ENCODE results near the gene PIP5K1A. TPM values are rescaled to one million over a fixed set of nuclear protein-coding genes. Genes with fewer than 3 reads are reported as not detected.
"Not testable (repeated sequence)": the region's sequence is repeated elsewhere in the genome, so short reads cannot be mapped to it uniquely, and the experiment has no call there.

PIP5K1A gene
- total RNA-seq, 1 donor from 2014 or later, result 77.7 TPM

DNA sequence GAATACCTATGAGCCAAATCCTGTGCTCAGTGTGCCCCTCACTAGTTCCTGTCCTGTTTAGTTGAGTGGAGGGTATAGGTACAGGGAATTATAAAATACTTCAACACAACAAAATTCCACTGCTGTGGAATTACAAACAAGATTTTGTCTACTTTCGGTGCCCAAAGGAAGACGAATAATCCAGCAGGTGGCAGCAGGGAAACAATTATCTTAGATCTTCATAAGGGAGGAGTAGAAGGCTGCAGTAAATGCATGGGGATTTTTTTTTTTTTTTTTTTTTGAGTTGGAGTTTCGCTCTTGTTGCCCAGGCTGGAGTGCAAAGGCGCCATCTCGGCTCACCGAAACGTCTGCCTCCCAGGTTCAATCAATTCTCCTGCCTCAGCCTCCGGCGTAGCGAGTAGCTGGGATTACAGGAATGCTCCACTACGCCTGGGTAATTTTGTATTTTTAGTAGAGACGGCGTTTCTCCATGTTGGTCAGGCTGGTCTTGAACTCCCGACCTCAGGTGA is 2.0 kb upstream of the PIP5K1A start:
- no peaks in the 10 kb centered on the region for H3K9me3 Mint-ChIP-seq

DNA sequence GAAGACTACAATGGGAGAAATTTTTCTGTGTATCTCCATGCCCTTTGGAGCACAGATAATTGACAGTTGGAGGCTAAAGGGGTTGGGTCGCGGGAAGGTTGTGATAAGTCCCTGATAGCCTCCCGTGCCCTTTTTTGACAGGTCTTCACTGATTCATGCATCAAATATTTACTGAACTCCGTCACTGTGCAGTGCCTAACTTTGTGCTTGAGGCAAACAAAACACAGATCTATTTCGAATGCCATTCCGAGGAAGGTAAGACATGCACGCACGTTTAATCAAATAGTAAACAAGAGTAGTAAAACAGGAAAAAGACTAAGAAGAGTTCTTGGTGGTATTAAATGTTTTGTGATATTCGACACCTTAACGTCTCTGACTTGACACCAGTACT is 494 bp upstream of the PIP5K1A start:
- H3K27me3 Mint-ChIP-seq, result no peaks in the 10 kb centered on the region
- peak overlapping the region; percentile 98 for H3K27ac Mint-ChIP-seq
- ChIA-PET CTCF (no interaction called here), POLR2A (interaction anchor here (0.6 to 1.5 kb wide), 3 partner anchors 26 to 130 kb away, joined by 4 to 6 read pairs (median 4); no protein-coding TSS in a partner anchor)
- ATAC-seq (ENCODE audit: low read depth) (no peak), DNase-seq (no peak)
- H3K4me3 Mint-ChIP-seq, result peak overlapping the region; percentile 99
- TF ChIP-seq, protein P1, sequence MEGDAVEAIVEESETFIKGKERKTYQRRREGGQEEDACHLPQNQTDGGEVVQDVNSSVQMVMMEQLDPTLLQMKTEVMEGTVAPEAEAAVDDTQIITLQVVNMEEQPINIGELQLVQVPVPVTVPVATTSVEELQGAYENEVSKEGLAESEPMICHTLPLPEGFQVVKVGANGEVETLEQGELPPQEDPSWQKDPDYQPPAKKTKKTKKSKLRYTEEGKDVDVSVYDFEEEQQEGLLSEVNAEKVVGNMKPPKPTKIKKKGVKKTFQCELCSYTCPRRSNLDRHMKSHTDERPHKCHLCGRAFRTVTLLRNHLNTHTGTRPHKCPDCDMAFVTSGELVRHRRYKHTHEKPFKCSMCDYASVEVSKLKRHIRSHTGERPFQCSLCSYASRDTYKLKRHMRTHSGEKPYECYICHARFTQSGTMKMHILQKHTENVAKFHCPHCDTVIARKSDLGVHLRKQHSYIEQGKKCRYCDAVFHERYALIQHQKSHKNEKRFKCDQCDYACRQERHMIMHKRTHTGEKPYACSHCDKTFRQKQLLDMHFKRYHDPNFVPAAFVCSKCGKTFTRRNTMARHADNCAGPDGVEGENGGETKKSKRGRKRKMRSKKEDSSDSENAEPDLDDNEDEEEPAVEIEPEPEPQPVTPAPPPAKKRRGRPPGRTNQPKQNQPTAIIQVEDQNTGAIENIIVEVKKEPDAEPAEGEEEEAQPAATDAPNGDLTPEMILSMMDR (IDR thresholded peaks at IDR 0.05), result no peak
- H3K9me3 Mint-ChIP-seq, result no peaks in the 10 kb centered on the region
- H3K36me3 Mint-ChIP-seq (ENCODE audit: low read depth), result peaks cover 23% of the 10 kb centered on the region
- peaks cover 46% of the 10 kb centered on the region for H3K4me1 Mint-ChIP-seq
- intact Hi-C loops (cut with micrococcal nuclease), result loop anchor here (1.0 to 10.0 kb wide), 9 partner anchors 8 to 797 kb away; partner anchors contain the start of genes ARNT, C2CD4D, PI4KB and PSMB4

More for the DNA sequence above, 2.0 kb upstream of the PIP5K1A start:
- Mint-ChIP-seq H3K36me3 (ENCODE audit: low read depth) (peaks cover 16% of the 10 kb centered on the region), H3K4me1 (peaks cover 38% of the 10 kb centered on the region), H3K27ac (peak overlapping the region; percentile 66), H3K27me3 (no peaks in the 10 kb centered on the region), H3K4me3 (peak overlapping the region; percentile 51)
- ChIA-PET CTCF (interaction anchor here (1.1 to 2.1 kb wide), 2 partner anchors 56 to 97 kb away, joined by 3 to 10 read pairs; no protein-coding TSS in a partner anchor), POLR2A (interaction anchor here (0.6 to 1.0 kb wide), 4 partner anchors 9 to 202 kb away, joined by 3 to 6 read pairs (median 4); no protein-coding TSS in a partner anchor)
- TF ChIP-seq, protein P1 (IDR thresholded peaks at IDR 0.05), result no peak
- DNase-seq (no peak), ATAC-seq (ENCODE audit: low read depth) (peak; percentile 16)
- intact Hi-C loops (cut with micrococcal nuclease), result loop anchor here (1.0 to 10.0 kb wide), 4 partner anchors 55 to 798 kb away; partner anchors contain the start of genes C2CD4D and S100A10

DNA sequence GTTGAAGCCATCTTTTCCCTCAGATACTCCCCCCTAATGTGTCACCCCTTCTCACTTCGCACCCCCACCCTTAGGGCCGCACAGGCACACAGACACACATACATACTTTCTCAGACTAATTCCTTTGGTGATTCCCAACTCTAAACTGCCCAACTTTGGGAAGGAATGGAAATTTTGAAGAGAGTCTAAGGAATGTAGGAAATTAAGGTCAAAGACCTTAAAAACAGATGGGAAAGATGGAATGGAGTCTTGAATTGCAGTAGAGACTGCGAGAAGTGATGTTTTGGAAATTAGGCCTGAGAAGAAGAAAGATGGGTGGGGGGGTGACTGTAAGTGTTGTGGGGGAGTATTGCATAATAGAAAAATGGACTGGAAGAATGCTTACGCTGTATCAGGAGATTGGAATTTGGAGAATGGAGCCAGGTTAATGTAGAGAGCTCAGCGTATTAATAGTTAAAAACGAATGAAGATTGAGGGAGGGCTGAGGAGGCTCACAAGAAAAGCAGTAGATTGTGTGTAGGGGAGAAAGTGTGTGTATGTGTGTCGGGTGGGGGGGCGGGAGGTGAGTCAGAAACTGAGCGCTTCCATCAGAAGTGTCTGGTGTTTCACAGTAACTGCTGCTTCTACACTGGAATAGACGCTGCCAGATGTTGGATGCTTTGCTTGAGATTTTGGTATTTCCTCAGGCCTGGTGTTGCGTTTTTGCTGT is 1.7 kb downstream of the PIP5K1A start:
- intact Hi-C loops (cut with micrococcal nuclease), result loop anchor here (2.0 to 10.0 kb wide), 3 partner anchors 147 to 795 kb away; partner anchors contain the start of genes C2CD4D, RFX5 and S100A10
- no peak for DNase-seq
- Mint-ChIP-seq H3K27ac (peak overlapping the region; percentile 98), H3K27me3 (no peaks in the 10 kb centered on the region), H3K9me3 (no peaks in the 10 kb centered on the region), H3K4me1 (peaks cover 50% of the 10 kb centered on the region), H3K36me3 (ENCODE audit: low read depth) (peaks cover 35% of the 10 kb centered on the region), H3K4me3 (peak overlapping the region; percentile 99)
- TF ChIP-seq, protein P1 (IDR thresholded peaks at IDR 0.05), result no peak
- CTCF ChIA-PET, result no interaction called here
- ATAC-seq (ENCODE audit: low read depth), result no peak
- POLR2A ChIA-PET, result interaction anchor here (0.6 to 1.7 kb wide), 4 partner anchors 10 to 67 kb away, joined by 3 to 29 read pairs (median 5); partner anchors contain the start of genes LYSMD1, PSMD4, SCNM1 and VPS72

DNA sequence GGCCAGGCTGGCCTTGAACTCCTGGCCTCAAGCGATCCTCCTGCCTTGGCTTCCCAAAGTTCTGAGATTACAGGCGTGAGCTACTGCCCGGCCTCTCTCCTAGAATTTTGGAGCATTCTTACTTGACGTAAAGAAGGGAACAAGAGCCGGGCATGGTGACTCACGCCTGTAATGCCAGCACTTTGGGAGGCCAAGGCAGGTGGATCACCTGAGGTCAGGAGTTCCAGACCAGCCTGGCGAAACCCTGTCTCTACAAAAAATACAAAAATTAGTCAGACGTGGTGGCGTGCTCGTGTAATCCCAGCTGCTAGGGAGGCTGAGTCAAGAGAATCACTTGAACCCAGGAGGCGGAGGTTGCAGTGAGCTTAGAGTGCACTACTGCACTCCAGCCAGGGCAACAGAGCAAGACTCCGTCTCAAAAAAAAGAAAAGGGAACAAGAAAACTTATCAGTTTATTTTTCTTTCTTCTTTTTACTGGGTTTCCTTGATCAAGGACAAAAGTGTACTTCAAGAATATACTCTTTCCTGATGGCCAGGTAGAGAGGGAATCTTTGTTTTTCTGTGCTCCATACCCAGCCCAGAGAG is 7.1 kb downstream of the PIP5K1A start:
- peaks cover 17% of the 10 kb centered on the region for H3K4me1 Mint-ChIP-seq
- CTCF ChIA-PET, result interaction anchor here (0.9 kb wide), 1 partner anchor 135 kb away, joined by 3 read pairs; the partner anchor contains the start of gene GABPB2
- H3K4me3 Mint-ChIP-seq; H3K27ac Mint-ChIP-seq; intact Hi-C loops (cut with micrococcal nuclease); H3K27me3 Mint-ChIP-seq; ATAC-seq (ENCODE audit: low read depth); DNase-seq; H3K9me3 Mint-ChIP-seq: not testable (repeated sequence)
- POLR2A ChIA-PET, result interaction anchor here (0.6 to 1.5 kb wide), 2 partner anchors 9 to 16 kb away, joined by 3 read pairs; partner anchors contain the start of gene VPS72
- H3K36me3 Mint-ChIP-seq (ENCODE audit: low read depth), result peaks cover 50% of the 10 kb centered on the region

DNA sequence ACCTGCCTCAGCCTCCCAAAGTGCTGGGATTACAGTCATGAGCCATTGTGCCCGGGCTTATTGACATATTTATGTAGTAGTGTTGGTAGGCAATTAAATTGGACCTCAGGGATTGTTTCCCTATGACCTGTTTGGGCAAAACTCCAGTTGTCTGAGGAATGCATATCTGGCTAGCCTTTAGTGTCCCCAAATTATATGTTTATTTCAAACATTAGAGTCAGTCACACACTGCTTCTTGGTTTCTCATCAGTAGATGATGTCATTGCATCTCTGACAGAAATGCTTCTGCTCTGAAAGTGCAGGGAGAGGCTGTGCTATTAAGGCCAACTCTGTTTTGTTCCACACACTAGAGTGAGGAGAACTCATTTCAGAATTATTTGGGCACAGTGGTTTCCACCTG is 12.5 kb downstream of the PIP5K1A start:
- Mint-ChIP-seq H3K4me3 (no peak overlapping the region), H3K36me3 (ENCODE audit: low read depth) (peaks cover 61% of the 10 kb centered on the region), H3K9me3 (no peaks in the 10 kb centered on the region), H3K27ac (no peak overlapping the region), H3K27me3 (no peaks in the 10 kb centered on the region), H3K4me1 (peaks cover 11% of the 10 kb centered on the region)
- POLR2A ChIA-PET, result no interaction called here
- ATAC-seq (ENCODE audit: low read depth), result no peak
- CTCF ChIA-PET, result no interaction called here
- intact Hi-C loops (cut with micrococcal nuclease), result no loop called here
- no peak for DNase-seq
- TF ChIP-seq, protein P1 (IDR thresholded peaks at IDR 0.05), result no peak

Measured in activated B cell treated with CpG ODN at 0.5 μM for 24 hours (primary cell).